GM13976 (cell line): ENCODE measurements around the gene SNX8.
"Not testable (repeated sequence)": the region's sequence is repeated elsewhere in the genome, so short reads cannot be mapped to it uniquely, and the experiment has no call there.

Experiments used
- DNase-seq: peaks from one replicate; pipeline ENCODE4 v3.0.0; 2012; ENCODE audit warnings: low spot score
- in situ Hi-C: fragments of 300-500 bp; cut with MboI; formaldehyde crosslinking; loops from one replicate; pipeline ENCODE4 v1.12.0; 2022; ENCODE audit warnings: low sequenced_read_pairs, mixed read lengths, inconsistent platforms; ENCODE audit not compliant: unreplicated experiment
- TF ChIP-seq, protein P1 (sequence below): IDR thresholded peaks from 2 replicates; pipeline ENCODE4 v1.5.1; 2012; ENCODE audit warnings: borderline replicate concordance, mild to moderate bottlenecking; ENCODE audit not compliant: insufficient read depth; ENCODE audit errors: extremely low read depth, missing control alignments, control extremely low read depth

The SNX8 gene

DNA sequence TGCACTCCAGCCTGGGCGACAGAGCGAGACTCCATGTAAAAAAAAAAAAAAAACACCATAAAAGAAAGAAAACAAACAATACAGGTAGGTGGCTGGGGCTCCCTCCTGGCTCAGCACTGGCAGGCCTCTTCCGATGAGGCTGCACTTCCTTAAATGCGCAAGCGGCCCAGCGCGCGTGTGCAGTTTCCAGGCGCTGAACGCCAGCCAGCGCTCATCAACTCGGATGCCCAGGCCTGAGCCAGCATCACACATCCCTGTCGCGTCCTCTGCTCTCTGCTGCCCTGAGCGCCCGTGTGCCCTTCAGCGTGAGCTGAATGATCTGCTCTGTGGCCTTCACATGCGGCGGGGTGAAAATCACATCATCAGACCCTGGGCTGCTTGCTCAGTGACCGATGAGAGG is 40.4 kb downstream of the SNX8 start:
- TF ChIP-seq, protein P1, sequence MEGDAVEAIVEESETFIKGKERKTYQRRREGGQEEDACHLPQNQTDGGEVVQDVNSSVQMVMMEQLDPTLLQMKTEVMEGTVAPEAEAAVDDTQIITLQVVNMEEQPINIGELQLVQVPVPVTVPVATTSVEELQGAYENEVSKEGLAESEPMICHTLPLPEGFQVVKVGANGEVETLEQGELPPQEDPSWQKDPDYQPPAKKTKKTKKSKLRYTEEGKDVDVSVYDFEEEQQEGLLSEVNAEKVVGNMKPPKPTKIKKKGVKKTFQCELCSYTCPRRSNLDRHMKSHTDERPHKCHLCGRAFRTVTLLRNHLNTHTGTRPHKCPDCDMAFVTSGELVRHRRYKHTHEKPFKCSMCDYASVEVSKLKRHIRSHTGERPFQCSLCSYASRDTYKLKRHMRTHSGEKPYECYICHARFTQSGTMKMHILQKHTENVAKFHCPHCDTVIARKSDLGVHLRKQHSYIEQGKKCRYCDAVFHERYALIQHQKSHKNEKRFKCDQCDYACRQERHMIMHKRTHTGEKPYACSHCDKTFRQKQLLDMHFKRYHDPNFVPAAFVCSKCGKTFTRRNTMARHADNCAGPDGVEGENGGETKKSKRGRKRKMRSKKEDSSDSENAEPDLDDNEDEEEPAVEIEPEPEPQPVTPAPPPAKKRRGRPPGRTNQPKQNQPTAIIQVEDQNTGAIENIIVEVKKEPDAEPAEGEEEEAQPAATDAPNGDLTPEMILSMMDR: no peak
- in situ Hi-C loops: no loop called here
- no peak for DNase-seq

DNA sequence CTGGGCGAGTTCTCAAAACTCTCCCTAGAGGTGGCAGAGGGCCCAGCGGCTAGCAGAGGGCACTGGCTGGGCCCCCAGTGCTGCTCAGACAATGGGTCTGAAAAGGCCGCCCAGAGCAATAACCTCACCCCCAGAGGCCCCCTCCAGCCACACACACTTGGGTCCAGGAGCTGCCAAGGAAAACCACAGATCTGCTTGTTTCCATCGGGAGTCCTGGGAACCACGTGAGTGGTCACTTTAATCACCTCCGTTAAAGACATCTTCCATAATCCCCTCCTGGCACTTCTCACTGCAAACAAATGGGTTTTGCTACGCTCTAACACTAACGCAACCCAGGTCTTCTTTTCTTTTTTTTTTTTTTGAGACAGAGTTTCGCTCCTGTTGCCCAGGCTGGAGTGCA is 42.2 kb downstream of the SNX8 start:
- in situ Hi-C loops: no loop called here
- TF ChIP-seq, protein P1: no peak
- DNase-seq: no peak

DNA sequence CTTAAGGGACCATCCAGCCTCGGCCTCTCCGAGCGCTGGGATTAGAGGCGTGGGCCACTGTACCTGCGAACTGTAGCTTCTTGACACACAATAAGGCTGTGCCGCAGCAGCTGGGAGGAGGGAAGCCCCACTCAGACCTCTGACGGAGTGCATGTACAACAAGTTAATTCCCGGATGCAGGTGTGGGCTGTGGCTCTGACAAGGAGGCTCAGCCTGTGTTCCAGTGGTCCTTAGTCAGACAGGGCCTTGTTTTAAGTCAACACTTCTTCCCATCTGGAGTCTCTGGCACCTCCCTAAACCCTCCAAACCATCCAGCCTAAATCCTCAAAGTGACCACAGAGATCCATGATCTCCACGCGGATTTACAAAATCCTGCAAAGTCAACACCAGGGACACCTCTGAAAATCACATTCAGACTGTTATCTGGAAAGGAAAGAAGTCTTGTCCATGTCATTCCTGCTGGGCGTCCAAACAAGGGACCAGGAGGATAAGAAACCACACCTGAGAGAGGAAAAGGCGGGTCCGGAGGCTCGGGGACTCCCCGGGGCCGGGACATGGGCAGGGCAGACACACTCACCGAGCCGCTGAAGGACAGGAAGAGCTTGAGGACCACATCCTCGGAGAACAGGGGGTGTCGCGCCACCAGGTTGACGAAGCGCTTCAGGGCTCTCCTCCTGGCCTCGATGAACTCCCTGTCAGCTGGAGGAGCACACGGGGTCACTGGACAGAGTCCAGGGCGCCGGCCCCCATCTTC is 42.8 kb downstream of the SNX8 start:
- TF ChIP-seq, protein P1: no peak
- in situ Hi-C loops: no loop called here

DNA sequence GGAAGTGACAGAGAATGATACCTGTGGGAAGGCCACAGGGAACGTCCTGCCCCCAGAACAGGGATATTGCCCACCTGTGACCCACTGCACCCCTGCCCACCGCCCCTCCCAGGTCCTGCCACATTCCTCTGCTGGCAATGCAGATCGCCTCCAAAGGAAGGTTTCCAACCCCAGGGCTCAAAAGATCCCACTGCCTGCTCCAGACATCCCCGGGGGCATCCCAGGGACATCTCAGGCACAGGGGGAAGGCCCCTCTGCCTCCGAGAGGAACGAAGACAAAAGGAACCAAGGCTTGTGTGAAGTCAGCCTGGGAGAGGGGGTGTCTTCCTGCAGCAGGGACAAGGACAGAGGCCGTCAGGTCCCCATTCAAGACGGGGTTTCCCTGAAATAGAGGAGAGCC is 43.7 kb downstream of the SNX8 start:
- no peak for DNase-seq
- in situ Hi-C loops: no loop called here
- TF ChIP-seq, protein P1: no peak

More for the DNA sequence above, 42.8 kb downstream of the SNX8 start:
- no peak for DNase-seq

DNA sequence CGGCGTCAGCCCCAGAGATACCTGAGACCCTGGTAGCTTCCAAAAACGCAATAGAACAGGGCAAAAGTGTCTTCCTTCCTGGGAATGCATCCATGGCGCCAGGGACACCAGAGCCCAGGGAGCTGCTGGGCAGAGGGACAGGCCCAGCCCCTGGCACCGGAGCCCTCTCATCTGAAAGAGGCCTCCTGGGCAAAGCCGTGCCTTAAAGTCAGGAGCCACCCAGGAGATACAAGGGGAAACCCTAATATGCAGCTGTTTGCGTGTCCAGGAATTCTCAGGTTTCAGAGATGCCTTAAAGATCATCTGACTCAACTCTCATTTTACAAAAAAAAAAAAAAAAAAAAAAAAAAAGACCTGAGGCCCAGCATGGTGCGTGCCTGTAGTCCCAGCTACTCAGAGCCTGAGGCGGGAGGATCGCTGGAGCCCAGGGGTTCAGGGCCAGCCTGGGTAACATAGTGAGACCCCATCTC is 44.2 kb downstream of the SNX8 start:
- no peak for DNase-seq
- TF ChIP-seq, protein P1: no peak
- in situ Hi-C loops: no loop called here

DNA sequence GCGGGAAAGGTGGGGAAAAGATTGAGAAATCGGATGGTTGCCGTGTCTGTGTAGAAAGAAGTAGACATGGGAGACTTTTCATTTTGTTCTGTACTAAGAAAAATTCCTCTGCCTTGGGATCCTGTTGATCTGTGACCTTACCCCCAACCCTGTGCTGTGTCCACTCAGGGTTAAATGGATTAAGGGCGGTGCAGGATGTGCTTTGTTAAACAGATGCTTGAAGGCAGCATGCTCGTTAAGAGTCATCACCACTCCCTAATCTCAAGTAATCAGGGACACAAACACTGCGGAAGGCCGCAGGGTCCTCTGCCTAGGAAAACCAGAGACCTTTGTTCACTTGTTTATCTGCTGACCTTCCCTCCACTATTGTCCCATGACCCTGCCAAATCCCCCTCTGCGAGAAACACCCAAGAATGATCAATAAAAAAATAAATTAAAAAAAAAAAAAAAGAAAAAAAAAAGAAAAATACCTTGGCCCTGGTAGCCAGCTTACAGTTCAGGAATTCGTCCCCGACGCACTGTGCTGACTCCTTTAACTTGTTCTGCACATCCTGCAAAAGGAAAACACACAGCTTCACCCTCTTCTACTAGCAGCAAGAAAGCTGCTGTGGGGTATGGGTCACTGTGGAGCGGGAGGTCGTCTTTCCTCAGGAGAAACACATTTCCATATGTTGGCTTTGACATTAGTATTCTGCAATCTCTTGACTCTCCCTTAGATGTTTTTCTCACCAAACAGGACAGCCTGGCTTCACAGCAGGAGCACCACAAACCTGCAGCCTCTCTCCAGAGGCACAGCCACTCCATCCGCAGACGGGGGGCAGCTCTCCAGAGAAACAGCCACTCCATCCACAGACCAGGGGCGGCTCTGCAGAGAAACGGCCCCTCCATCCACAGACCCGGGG is 44.9 kb downstream of the SNX8 start:
- in situ Hi-C loops, DNase-seq: not testable (repeated sequence)

DNA sequence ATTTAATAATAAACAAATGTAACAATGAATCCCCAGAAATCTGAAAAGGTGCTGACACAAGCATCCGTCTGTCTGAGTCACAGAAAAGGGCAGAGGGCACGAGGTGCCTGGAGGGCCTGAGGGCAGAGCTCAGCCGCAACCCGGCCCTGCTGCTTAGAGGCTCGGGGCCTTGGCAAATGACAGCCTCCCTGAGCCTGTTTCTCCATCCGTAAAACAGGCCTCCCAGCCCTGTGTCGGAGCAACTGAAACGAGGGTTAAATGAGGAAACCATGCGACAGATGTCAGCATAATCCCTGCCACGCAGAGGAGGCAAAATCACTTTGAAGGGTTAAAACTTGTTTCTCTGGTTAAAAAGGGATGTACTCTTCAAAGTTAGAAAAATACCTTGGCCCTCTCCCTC is 47.3 kb downstream of the SNX8 start:
- TF ChIP-seq, protein P1: no peak
- in situ Hi-C loops: no loop called here
- no peak for DNase-seq
